Activated T-cell treated with anti-CD3 and anti-CD28 coated beads for 24 hours (primary cell): ENCODE data around the gene USP4.
"Not testable (repeated sequence)": the region's sequence is repeated elsewhere in the genome, so short reads cannot be mapped to it uniquely, and the experiment has no call there.

Source experiments
- DNase-seq: peaks from one replicate; pipeline ENCODE4 v3.0.0-alpha.2; 2020; ENCODE audit warnings: low read depth

USP4 gene

GRCh38 chr3:49253512-49253911 is 86.3 kb downstream of the USP4 start:
- DNase-seq: no peak

- DNase-seq: no peak
Measured at GRCh38 chr3:49248840-49249227, 91.0 kb downstream of the USP4 start.

- DNase-seq: no peak
Measured at GRCh38 chr3:49244581-49245205, 95.2 kb downstream of the USP4 start.

- not testable (repeated sequence) for DNase-seq
Measured at GRCh38 chr3:49240091-49240490, 99.8 kb downstream of the USP4 start.

- no peak for DNase-seq
Measured at GRCh38 chr3:49238274-49239127, 101.4 kb downstream of the USP4 start.

GRCh38 chr3:49237344-49237743 is 102.5 kb downstream of the USP4 start:
- no peak for DNase-seq

- no peak for DNase-seq
Measured at GRCh38 chr3:49236226-49236625, 103.6 kb downstream of the USP4 start.

GRCh38 chr3:49228817-49229216 is 111.0 kb downstream of the USP4 start:
- DNase-seq: not testable (repeated sequence)
